ENCODE data around the gene SH2D3A. TPM values are rescaled to one million over a fixed set of nuclear protein-coding genes. Genes with fewer than 3 reads are reported as not detected.
"Not testable (repeated sequence)": the region's sequence is repeated elsewhere in the genome, so short reads cannot be mapped to it uniquely, and the experiment has no call there.

Gene SH2D3A
- total and polyA plus RNA-seq, 3 experiments from 2014 or later, result 21.3 to 40.6 (median 21.3) TPM

- H3K4me1 Mint-ChIP-seq, result peaks cover 13 to 15% (median 14%) of the 10 kb centered on the region in 3 donors
- ChIA-PET POLR2A (no interaction called here), CTCF (no interaction called here)
- H3K36me3 ChIP-seq (ENCODE audit: insufficient read depth, low read length), result no peaks in the 10 kb centered on the region
- no peak overlapping the region for H3K4me3 ChIP-seq (ENCODE audit: low read length)
- H3K36me3 Mint-ChIP-seq, result no peaks in the 10 kb centered on the region
- H3K27me3 Mint-ChIP-seq, result peaks cover 17 to 27% of the 10 kb centered on the region in 2 donors
- DNase-seq, result no peak
- H3K27ac ChIP-seq (ENCODE audit: low read depth, low read length), result no peak overlapping the region
- H3K27me3 ChIP-seq (ENCODE audit: insufficient read depth, low read length, poor library complexity, severe bottlenecking), result peaks cover 10% of the 10 kb centered on the region
- no peaks in the 10 kb centered on the region for H3K9me3 ChIP-seq (ENCODE audit: low read length)
- no peaks in the 10 kb centered on the region for H3K9me3 Mint-ChIP-seq
- peak overlapping the region in 2 of 8 donors; percentile 41 to 64 for H3K27ac Mint-ChIP-seq
- peak overlapping the region in 1 of 7 donors; percentile 14 for H3K4me3 Mint-ChIP-seq
- no peaks in the 10 kb centered on the region for H3K4me1 ChIP-seq (ENCODE audit: insufficient read depth, low read length)
These were observed 57.7 kb downstream of the SH2D3A start for GRCh38 chr19:6709549-6709948.

DNA sequence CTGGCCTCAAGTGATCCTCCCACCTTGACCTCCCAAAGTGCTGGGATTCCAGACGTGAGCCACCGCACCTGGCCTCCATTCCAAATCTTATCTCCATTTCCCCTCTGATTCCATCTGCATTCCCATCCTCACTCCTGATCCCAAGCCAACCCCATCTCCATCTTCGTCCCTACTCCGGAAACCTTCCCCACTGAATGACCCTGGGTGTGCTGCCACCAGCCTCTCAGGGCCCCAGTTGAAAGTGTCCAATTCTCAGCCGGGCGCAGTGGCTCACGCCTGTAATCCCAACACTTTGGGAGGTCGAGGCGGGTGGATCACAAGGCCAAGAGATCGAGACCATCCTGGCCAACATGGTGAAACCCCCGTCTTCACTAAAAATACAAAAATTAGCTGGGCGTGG lies 58.3 kb downstream of the SH2D3A start:
- H3K27ac ChIP-seq (ENCODE audit: low read depth, low read length); H3K9me3 ChIP-seq (ENCODE audit: low read length); POLR2A ChIA-PET; H3K9me3 Mint-ChIP-seq; DNase-seq; H3K4me3 ChIP-seq (ENCODE audit: low read length); H3K4me1 ChIP-seq (ENCODE audit: insufficient read depth, low read length); H3K36me3 Mint-ChIP-seq; H3K27ac Mint-ChIP-seq; H3K36me3 ChIP-seq (ENCODE audit: insufficient read depth, low read length); CTCF ChIA-PET: not testable (repeated sequence)
- Mint-ChIP-seq H3K27me3 (peaks cover 17 to 27% of the 10 kb centered on the region in 2 donors), H3K4me3 (peak overlapping the region in 1 of 7 donors; percentile 77), H3K4me1 (peaks cover 12 to 15% (median 14%) of the 10 kb centered on the region in 3 donors)
- H3K27me3 ChIP-seq (ENCODE audit: insufficient read depth, low read length, poor library complexity, severe bottlenecking), result peaks cover 10% of the 10 kb centered on the region

- ChIA-PET CTCF (no interaction called here), POLR2A (no interaction called here)
- H3K4me1 ChIP-seq (ENCODE audit: insufficient read depth, low read length), result no peaks in the 10 kb centered on the region
- no peaks in the 10 kb centered on the region for H3K36me3 ChIP-seq (ENCODE audit: insufficient read depth, low read length)
- H3K9me3 ChIP-seq (ENCODE audit: low read length), result no peaks in the 10 kb centered on the region
- Mint-ChIP-seq H3K9me3 (no peaks in the 10 kb centered on the region), H3K27me3 (peaks cover 17 to 27% of the 10 kb centered on the region in 2 donors), H3K4me3 (no peak overlapping the region), H3K4me1 (peaks cover 12 to 15% (median 14%) of the 10 kb centered on the region in 3 donors), H3K27ac (no peak overlapping the region), H3K36me3 (no peaks in the 10 kb centered on the region)
- H3K4me3 ChIP-seq (ENCODE audit: low read length), result no peak overlapping the region
- peaks cover 10% of the 10 kb centered on the region for H3K27me3 ChIP-seq (ENCODE audit: insufficient read depth, low read length, poor library complexity, severe bottlenecking)
- H3K27ac ChIP-seq (ENCODE audit: low read depth, low read length), result no peak overlapping the region
- DNase-seq, result no peak
These were observed 58.9 kb downstream of the SH2D3A start for GRCh38 chr19:6708346-6708745.

GRCh38 chr19:6707658-6708018 lies 59.6 kb downstream of the SH2D3A start:
- POLR2A ChIA-PET, result no interaction called here
- no peak for DNase-seq
- H3K27me3 ChIP-seq (ENCODE audit: insufficient read depth, low read length, poor library complexity, severe bottlenecking), result peaks cover 10% of the 10 kb centered on the region
- Mint-ChIP-seq H3K4me1 (peaks cover 12 to 15% (median 14%) of the 10 kb centered on the region in 3 donors), H3K4me3 (no peak overlapping the region), H3K36me3 (no peaks in the 10 kb centered on the region), H3K27ac (no peak overlapping the region), H3K9me3 (no peaks in the 10 kb centered on the region), H3K27me3 (peaks cover 16 to 27% of the 10 kb centered on the region in 2 donors)
- CTCF ChIA-PET, result no interaction called here
- no peaks in the 10 kb centered on the region for H3K9me3 ChIP-seq (ENCODE audit: low read length)
- H3K27ac ChIP-seq (ENCODE audit: low read depth, low read length), result no peak overlapping the region
- no peak overlapping the region for H3K4me3 ChIP-seq (ENCODE audit: low read length)
- no peaks in the 10 kb centered on the region for H3K4me1 ChIP-seq (ENCODE audit: insufficient read depth, low read length)
- H3K36me3 ChIP-seq (ENCODE audit: insufficient read depth, low read length), result no peaks in the 10 kb centered on the region

GRCh38 chr19:6707011-6707657 lies 60.1 kb downstream of the SH2D3A start:
- no peaks in the 10 kb centered on the region for H3K9me3 Mint-ChIP-seq
- no peak overlapping the region for H3K27ac Mint-ChIP-seq
- H3K36me3 Mint-ChIP-seq, result no peaks in the 10 kb centered on the region
- H3K4me1 Mint-ChIP-seq, result peaks cover 11 to 15% (median 14%) of the 10 kb centered on the region in 3 donors
- no peaks in the 10 kb centered on the region for H3K4me1 ChIP-seq (ENCODE audit: insufficient read depth, low read length)
- ChIA-PET POLR2A (no interaction called here), CTCF (no interaction called here)
- peaks cover 16 to 27% of the 10 kb centered on the region in 2 donors for H3K27me3 Mint-ChIP-seq
- no peaks in the 10 kb centered on the region for H3K36me3 ChIP-seq (ENCODE audit: insufficient read depth, low read length)
- no peak overlapping the region for H3K27ac ChIP-seq (ENCODE audit: low read depth, low read length)
- H3K9me3 ChIP-seq (ENCODE audit: low read length), result no peaks in the 10 kb centered on the region
- no peak overlapping the region for H3K4me3 Mint-ChIP-seq
- no peak overlapping the region for H3K4me3 ChIP-seq (ENCODE audit: low read length)
- peaks cover 10% of the 10 kb centered on the region for H3K27me3 ChIP-seq (ENCODE audit: insufficient read depth, low read length, poor library complexity, severe bottlenecking)
- DNase-seq, result no peak

- peaks cover 11 to 15% (median 14%) of the 10 kb centered on the region in 3 donors for H3K4me1 Mint-ChIP-seq
- Histone ChIP-seq H3K27ac (ENCODE audit: low read depth, low read length) (no peak overlapping the region), H3K9me3 (ENCODE audit: low read length) (no peaks in the 10 kb centered on the region), H3K4me1 (ENCODE audit: insufficient read depth, low read length) (no peaks in the 10 kb centered on the region), H3K27me3 (ENCODE audit: insufficient read depth, low read length, poor library complexity, severe bottlenecking) (peaks cover 10% of the 10 kb centered on the region), H3K4me3 (ENCODE audit: low read length) (no peak overlapping the region), H3K36me3 (ENCODE audit: insufficient read depth, low read length) (no peaks in the 10 kb centered on the region)
- ChIA-PET POLR2A (no interaction called here), CTCF (no interaction called here)
- H3K4me3 Mint-ChIP-seq, result no peak overlapping the region
- DNase-seq, result no peak
- H3K27me3 Mint-ChIP-seq, result peaks cover 16 to 26% of the 10 kb centered on the region in 2 donors
- H3K9me3 Mint-ChIP-seq, result no peaks in the 10 kb centered on the region
- no peak overlapping the region for H3K27ac Mint-ChIP-seq
- no peaks in the 10 kb centered on the region for H3K36me3 Mint-ChIP-seq
These were observed 60.6 kb downstream of the SH2D3A start for GRCh38 chr19:6706633-6706958.

DNA sequence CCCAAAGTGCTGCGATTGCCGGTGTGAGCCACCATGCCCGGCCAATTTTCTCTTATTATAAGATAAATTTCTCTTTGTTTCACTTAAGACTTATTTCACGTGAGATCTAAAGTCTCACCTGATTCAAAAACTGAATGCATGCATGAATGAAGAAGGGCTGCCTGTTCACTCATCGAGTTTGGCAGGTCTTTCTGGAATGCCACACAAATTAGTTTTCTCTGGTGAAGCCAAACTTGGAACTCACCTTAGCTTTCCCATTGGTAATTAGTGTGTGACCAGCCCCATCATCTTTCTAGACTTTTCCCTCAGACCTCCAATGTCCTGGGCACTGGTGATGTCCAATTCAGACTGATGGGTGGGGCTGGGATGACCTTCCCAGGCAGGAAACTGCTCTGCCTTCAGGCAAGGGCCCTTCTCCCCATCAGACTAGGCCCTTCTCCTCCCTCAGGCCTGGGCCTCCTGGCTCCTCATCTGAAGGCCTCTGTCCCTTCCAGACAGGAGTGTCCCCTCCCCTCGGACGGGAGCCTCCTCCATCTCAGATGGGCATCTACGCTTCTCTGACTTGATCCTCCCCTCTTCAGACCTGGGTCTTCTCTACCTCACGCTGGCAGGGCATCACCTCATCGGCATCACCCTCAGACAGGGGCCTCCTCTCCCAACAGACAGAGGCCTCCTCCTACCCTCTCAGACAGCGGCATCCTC lies 61.2 kb downstream of the SH2D3A start:
- no peak for DNase-seq
- POLR2A ChIA-PET, result no interaction called here
- no peak overlapping the region for H3K4me3 ChIP-seq (ENCODE audit: low read length)
- no peaks in the 10 kb centered on the region for H3K4me1 ChIP-seq (ENCODE audit: insufficient read depth, low read length)
- H3K27ac Mint-ChIP-seq, result peak overlapping the region in 1 of 8 donors; percentile 52
- no peaks in the 10 kb centered on the region for H3K9me3 ChIP-seq (ENCODE audit: low read length)
- H3K4me1 Mint-ChIP-seq, result peaks cover 11 to 12% (median 11%) of the 10 kb centered on the region in 3 donors
- H3K27me3 Mint-ChIP-seq, result peaks cover 15 to 20% of the 10 kb centered on the region in 2 donors
- H3K36me3 ChIP-seq (ENCODE audit: insufficient read depth, low read length), result no peaks in the 10 kb centered on the region
- CTCF ChIA-PET, result no interaction called here
- no peak overlapping the region for H3K27ac ChIP-seq (ENCODE audit: low read depth, low read length)
- H3K36me3 Mint-ChIP-seq, result no peaks in the 10 kb centered on the region
- H3K27me3 ChIP-seq (ENCODE audit: insufficient read depth, low read length, poor library complexity, severe bottlenecking), result peaks cover 10% of the 10 kb centered on the region
- no peaks in the 10 kb centered on the region for H3K9me3 Mint-ChIP-seq
- H3K4me3 Mint-ChIP-seq, result no peak overlapping the region

Data from CD8-positive, alpha-beta memory T cell (primary cell).